Glomerular endothelial cell (primary cell): ENCODE measurements around the gene WDR12. TPM values are rescaled to one million over a fixed set of nuclear protein-coding genes. Genes with fewer than 3 reads are reported as not detected.
"Not testable (repeated sequence)": the region's sequence is repeated elsewhere in the genome, so short reads cannot be mapped to it uniquely, and the experiment has no call there.

ENCODE experiments used
- DNase-seq: peaks from one replicate; pipeline ENCODE4 v3.0.0-alpha.2; 2011; ENCODE audit warnings: low read depth, low spot score; ENCODE audit errors: extremely low read depth
- total RNA-seq: library from RNA; depleted of rRNA; stranded (reverse); fragments of >200 nt; gene quantifications from 2 replicates; pipeline ENCODE4 v1.2.3, GENCODE V29; 2015

WDR12 gene
- total RNA-seq = 15.2 and 22.9 TPM in 2 replicates

- peak; percentile 86 for DNase-seq
These were observed at the start of gene WDR12, which contains the start of gene CARF for GRCh38 chr2:202911512-202912341. WDR12 (minus strand) TSS chr2:202911673; CDS start chr2:202911476, 197 bp downstream. CARF (plus strand) TSS chr2:202912275; CDS start chr2:202941903, 29,628 bp downstream.

GRCh38 chr2:202960524-202960923 is 49.1 kb upstream of the WDR12 start:
- no peak for DNase-seq

GRCh38 chr2:202950592-202950991 is 39.1 kb upstream of the WDR12 start:
- no peak for DNase-seq

- DNase-seq = not testable (repeated sequence)
These were observed 37.9 kb upstream of the WDR12 start for GRCh38 chr2:202949333-202949732.

- no peak for DNase-seq
These were observed 34.0 kb upstream of the WDR12 start for GRCh38 chr2:202945497-202945896.

GRCh38 chr2:202944816-202945215 is 33.3 kb upstream of the WDR12 start:
- DNase-seq = no peak

GRCh38 chr2:202944408-202944807 is 32.9 kb upstream of the WDR12 start:
- no peak for DNase-seq

GRCh38 chr2:202941771-202942170 is 30.3 kb upstream of the WDR12 start:
- no peak for DNase-seq

- no peak for DNase-seq
These were observed 27.5 kb upstream of the WDR12 start for GRCh38 chr2:202938960-202939359.

GRCh38 chr2:202934456-202934855 is 23.0 kb upstream of the WDR12 start:
- no peak for DNase-seq

- no peak for DNase-seq
These were observed 22.5 kb upstream of the WDR12 start for GRCh38 chr2:202933958-202934357.

GRCh38 chr2:202933139-202933510 is 21.7 kb upstream of the WDR12 start:
- no peak for DNase-seq

- no peak for DNase-seq
These were observed 21.1 kb upstream of the WDR12 start for GRCh38 chr2:202932425-202933138.

GRCh38 chr2:202918860-202919259 is 7.4 kb upstream of the WDR12 start:
- DNase-seq = no peak

- not testable (repeated sequence) for DNase-seq
These were observed 1.1 kb upstream of the WDR12 start for GRCh38 chr2:202912342-202913201.

- DNase-seq = no peak
These were observed 316 bp downstream of the WDR12 start for GRCh38 chr2:202911203-202911511.

- no peak for DNase-seq
These were observed 775 bp downstream of the WDR12 start for GRCh38 chr2:202910698-202911097.

- not testable (repeated sequence) for DNase-seq
These were observed 1.2 kb downstream of the WDR12 start for GRCh38 chr2:202910250-202910649.

- no peak for DNase-seq
These were observed 1.9 kb downstream of the WDR12 start for GRCh38 chr2:202909394-202910192.

GRCh38 chr2:202908186-202908585 is 3.3 kb downstream of the WDR12 start:
- DNase-seq = no peak
